Measurements from ENCODE around the gene CAMK2G. TPM values are rescaled to one million over a fixed set of nuclear protein-coding genes. Genes with fewer than 3 reads are reported as not detected.
"Not testable (repeated sequence)": the region's sequence is repeated elsewhere in the genome, so short reads cannot be mapped to it uniquely, and the experiment has no call there.

Gene CAMK2G
- total RNA-seq, 2 donors from 2014 or later = 12.0 to 12.4 TPM

GRCh38 chr10:73788864-73789658, 85.3 kb downstream of the CAMK2G start:
- intact Hi-C loops (cut with DNase I) = no loop called here
- DNase-seq = no peak
- no peak for ATAC-seq

GRCh38 chr10:73787031-73787800, 87.1 kb downstream of the CAMK2G start:
- DNase-seq; ATAC-seq; intact Hi-C loops (cut with DNase I): not testable (repeated sequence)

GRCh38 chr10:73786512-73786885, 87.9 kb downstream of the CAMK2G start:
- DNase-seq (no peak), ATAC-seq (no peak)
- intact Hi-C loops (cut with DNase I) = no loop called here

GRCh38 chr10:73785721-73786511, 88.4 kb downstream of the CAMK2G start:
- ATAC-seq (peak; percentile 38 to 54), DNase-seq (no peak)
- intact Hi-C loops (cut with DNase I) = no loop called here

GRCh38 chr10:73785211-73785720, 89.1 kb downstream of the CAMK2G start, which contains the start of gene ZSWIM8:
TSS of gene ZSWIM8 (plus strand) at chr10:73785606. CDS start at chr10:73785879, 273 bp downstream.
- ATAC-seq = peak; percentile 90 to 92
- intact Hi-C loops (cut with DNase I) = no loop called here

GRCh38 chr10:73782749-73783085, 91.6 kb downstream of the CAMK2G start:
- intact Hi-C loops (cut with DNase I) = no loop called here
- no peak for DNase-seq
- ATAC-seq = no peak

More at GRCh38 chr10:73785211-73785720, 89.1 kb downstream of the CAMK2G start, which contains the start of gene ZSWIM8:
- DNase-seq = peak; percentile 90

GRCh38 chr10:73781879-73782748, 92.2 kb downstream of the CAMK2G start, which contains the start of gene CHCHD1:
TSS of gene CHCHD1 (plus strand) at chr10:73782048. CDS start at chr10:73782076, 28 bp downstream.
- intact Hi-C loops (cut with DNase I) = no loop called here
- peak; percentile 95 for DNase-seq
- ATAC-seq = peak; percentile 72 to 77

GRCh38 chr10:73781548-73781878, 92.8 kb downstream of the CAMK2G start:
- ATAC-seq = no peak
- DNase-seq = no peak
- intact Hi-C loops (cut with DNase I) = no loop called here

GRCh38 chr10:73780966-73781365, 93.4 kb downstream of the CAMK2G start:
- intact Hi-C loops (cut with DNase I) = no loop called here
- no peak for ATAC-seq
- DNase-seq = no peak

- ATAC-seq (no peak), DNase-seq (no peak)
- intact Hi-C loops (cut with DNase I) = no loop called here
Measured at GRCh38 chr10:73780301-73780700, 94.1 kb downstream of the CAMK2G start.

GRCh38 chr10:73779539-73780197, 94.7 kb downstream of the CAMK2G start:
- DNase-seq (no peak), ATAC-seq (no peak)
- intact Hi-C loops (cut with DNase I) = no loop called here

GRCh38 chr10:73779018-73779417, 95.3 kb downstream of the CAMK2G start:
- intact Hi-C loops (cut with DNase I) = no loop called here
- ATAC-seq = no peak
- DNase-seq = no peak

- no peak for ATAC-seq
- intact Hi-C loops (cut with DNase I) = no loop called here
- no peak for DNase-seq
Measured at GRCh38 chr10:73774637-73775036, 99.7 kb downstream of the CAMK2G start.

- intact Hi-C loops (cut with DNase I) = no loop called here
- no peak for ATAC-seq
- no peak for DNase-seq
Measured at GRCh38 chr10:73773152-73773879, 101.0 kb downstream of the CAMK2G start.

- peak; percentile 88 to 90 for ATAC-seq
- peak; percentile 86 for DNase-seq
- intact Hi-C loops (cut with DNase I) = no loop called here
Measured at GRCh38 chr10:73772281-73773151, 101.8 kb downstream of the CAMK2G start.

GRCh38 chr10:73771722-73772280, 102.6 kb downstream of the CAMK2G start:
- intact Hi-C loops (cut with DNase I) = no loop called here
- DNase-seq = peak; percentile 94
- peak; percentile 2 to 11 for ATAC-seq

Data from left cardiac atrium (tissue), 4 donors.